GM23338 (cell line): Measurements from ENCODE around the gene CYP26B1. TPM values are rescaled to one million over a fixed set of nuclear protein-coding genes. Genes with fewer than 3 reads are reported as not detected.
A peak's percentile ranks its signal among the peaks of the same experiment; 100 is the strongest.

Source experiments
- ATAC-seq: fragments of 200-7000 bp; cut with Tn5 transposase; 3 replicates; pipeline ENCODE4 v1.9.1; 2020
- DNase-seq: peaks from one replicate; pipeline ENCODE4 v3.0.0-alpha.2; 2015; ENCODE audit warnings: low spot score
- H2AFZ ChIP-seq: fragments of 200-600 bp; sonication (generic); 2 replicates; pipeline ENCODE4 v1.8.0; 2016; ENCODE audit warnings: antibody characterized with exemption, mild to moderate bottlenecking, moderate library complexity
- H3F3A ChIP-seq: fragments of 200-600 bp; sonication (generic); replicated peaks from 2 replicates; pipeline ENCODE4 v1.8.0; 2017; ENCODE audit warnings: antibody characterized with exemption, mixed run types, low read depth
- H3K27ac ChIP-seq: fragments of 200-600 bp; sonication (generic); 2 replicates; pipeline ENCODE4 v1.6.1; 2016; ENCODE audit warnings: low read depth
- H3K27me3 ChIP-seq: fragments of 200-600 bp; sonication (generic); 2 replicates; pipeline ENCODE4 v1.8.0; 2016; ENCODE audit warnings: mild to moderate bottlenecking, mixed run types, moderate library complexity; ENCODE audit not compliant: insufficient read depth
- H3K36me3 ChIP-seq: fragments of 200-600 bp; sonication (generic); 2 replicates; pipeline ENCODE4 v1.8.0; 2016; ENCODE audit warnings: mild to moderate bottlenecking; ENCODE audit not compliant: insufficient read depth
- H3K4me1 ChIP-seq: fragments of 200-600 bp; sonication (generic); 2 replicates; pipeline ENCODE4 v1.8.0; 2016; ENCODE audit warnings: mild to moderate bottlenecking, moderate library complexity; ENCODE audit not compliant: insufficient read depth
- H3K4me2 ChIP-seq: fragments of 200-600 bp; sonication (generic); 2 replicates; pipeline ENCODE4 v1.7.1; 2017; ENCODE audit warnings: mixed run types
- H3K4me3 ChIP-seq: fragments of 200-600 bp; sonication (generic); 2 replicates; pipeline ENCODE4 v1.6.1; 2016; ENCODE audit warnings: mixed run types
- H3K79me2 ChIP-seq: fragments of 200-600 bp; sonication (generic); replicated peaks from 2 replicates; pipeline ENCODE4 v1.8.0; 2017; ENCODE audit warnings: mild to moderate bottlenecking; ENCODE audit not compliant: insufficient read depth
- H3K9me2 ChIP-seq: fragments of 200-600 bp; sonication (generic); 2 replicates; pipeline ENCODE4 v1.8.0; 2017; ENCODE audit not compliant: insufficient read depth
- H4K20me1 ChIP-seq: fragments of 200-600 bp; sonication (generic); replicated peaks from 2 replicates; pipeline ENCODE4 v1.8.0; 2017; ENCODE audit warnings: mild to moderate bottlenecking; ENCODE audit not compliant: insufficient read depth
- H3K27ac Mint-ChIP-seq: 2 replicates; pipeline ENCODE4 v1.8.0; 2020; ENCODE audit warnings: inconsistent platforms, mild to moderate bottlenecking, moderate library complexity, mixed read lengths
- H3K27me3 Mint-ChIP-seq: 3 replicates; pipeline ENCODE4 v1.8.0; 2022; ENCODE audit warnings: low read depth, mild to moderate bottlenecking, moderate library complexity, mixed read lengths, inconsistent platforms; ENCODE audit not compliant: insufficient read depth, poor library complexity
- H3K36me3 Mint-ChIP-seq: 3 replicates; pipeline ENCODE4 v1.8.0; 2021; ENCODE audit warnings: low read depth, mild to moderate bottlenecking, inconsistent platforms, moderate library complexity, mixed read lengths
- H3K4me1 Mint-ChIP-seq: 3 replicates; pipeline ENCODE4 v1.8.0; 2020; ENCODE audit warnings: mild to moderate bottlenecking, inconsistent platforms, mixed read lengths
- H3K4me3 Mint-ChIP-seq: 3 replicates; pipeline ENCODE4 v1.8.0; 2021; ENCODE audit warnings: moderate library complexity, mild to moderate bottlenecking, inconsistent platforms, mixed read lengths
- H3K9me3 Mint-ChIP-seq: 3 replicates; pipeline ENCODE4 v1.8.0; 2020; ENCODE audit warnings: moderate library complexity, mild to moderate bottlenecking, inconsistent platforms, mixed read lengths
- EZH2 ChIP-seq: fragments of 200-600 bp; sonication (generic); IDR thresholded peaks from one replicate; pipeline ENCODE4 v1.8.0; 2017; ENCODE audit warnings: antibody characterized with exemption, mild to moderate bottlenecking, low read depth; ENCODE audit not compliant: unreplicated experiment
- EZH2phosphoT487 ChIP-seq: fragments of 200-600 bp; sonication (generic); IDR thresholded peaks from one replicate; pipeline ENCODE4 v1.8.1; 2018; ENCODE audit warnings: antibody characterized with exemption; ENCODE audit not compliant: unreplicated experiment
- polyA plus RNA-seq: library from polyadenylated mRNA; unstranded; fragments of >200 nt; fragmentation: Nextera tagmentation; extraction: Ambion mirVana; gene quantifications from 2 replicates; pipeline ENCODE4 v1.2.1, GENCODE V29; 2016
- total RNA-seq: library from RNA; depleted of rRNA; stranded (reverse); fragments of >200 nt; shearing (Covaris generic); gene quantifications from 2 replicates; pipeline ENCODE4 v1.2.3, GENCODE V29; 2014
- TF ChIP-seq, protein P1 (sequence below): fragments of 250-450 bp; sonication (Bioruptor Pico); IDR thresholded peaks from 2 replicates; pipeline ENCODE4 v1.5.0; 2020; ENCODE audit warnings: mild to moderate bottlenecking, moderate library complexity

The CYP26B1 gene
- total and polyA plus RNA-seq, 2 experiments from 2014 or later: 0.05 to 0.31 TPM

DNA sequence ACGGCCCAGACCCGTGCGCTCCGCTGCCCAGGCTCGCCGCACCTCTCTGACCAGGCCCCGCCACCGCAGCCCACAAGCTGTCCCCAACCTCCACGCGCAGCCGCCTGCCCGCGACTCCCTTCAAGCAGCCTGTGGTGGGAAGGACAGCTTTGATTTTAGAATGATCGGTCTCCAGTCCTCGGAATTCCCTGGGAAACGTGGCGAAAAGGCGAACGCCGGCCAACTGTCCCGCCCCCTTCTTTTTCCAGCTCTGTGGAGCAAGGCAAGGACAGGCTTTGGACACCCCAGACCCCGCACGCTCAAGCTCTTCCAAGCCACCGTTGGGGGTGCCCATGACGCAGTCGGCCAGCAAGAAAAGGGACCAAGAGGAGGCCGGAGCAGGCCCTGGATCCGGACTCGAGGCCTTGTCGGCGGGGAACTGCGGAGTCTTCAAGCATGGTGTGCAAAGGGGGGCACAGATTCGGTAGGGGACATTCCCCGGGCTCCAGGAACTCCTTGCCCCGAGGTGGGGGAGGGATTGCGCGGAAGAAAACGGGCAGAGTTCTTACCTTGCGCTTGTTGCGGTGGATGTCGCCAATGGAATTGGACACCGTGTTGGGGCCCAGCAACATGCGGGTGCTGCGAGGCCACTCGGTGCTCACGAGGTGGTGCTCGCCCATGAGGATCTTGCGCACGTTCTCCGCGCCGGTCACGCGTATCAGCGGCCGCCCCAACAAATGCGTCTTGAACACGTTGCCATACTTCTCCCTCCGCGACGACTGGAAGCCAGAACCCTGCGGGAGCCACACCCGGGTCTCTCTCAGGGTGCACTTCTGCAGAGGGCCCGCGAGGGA is 4.0 kb downstream of the CYP26B1 start:
- Histone ChIP-seq H3K27ac (no peak overlapping the region), H4K20me1 (no peaks in the 10 kb centered on the region; the same call in 1 of the 2 replicates), H2AFZ (peak overlapping the region; percentile 91), H3F3A (0 out of 2 replicates have a peak, but pooled peaks cover 3% of the 10 kb centered on the region), H3K79me2 (no peaks in the 10 kb centered on the region), H3K4me3 (peak overlapping the region; percentile 77), H3K4me2 (peak overlapping the region; percentile 95), H3K36me3 (no peaks in the 10 kb centered on the region), H3K27me3 (peaks cover 96% of the 10 kb centered on the region), H3K9me2 (no peaks in the 10 kb centered on the region), H3K4me1 (peaks cover 30% of the 10 kb centered on the region)
- ATAC-seq (peak; percentile 2), DNase-seq (peak; percentile 42)
- Mint-ChIP-seq H3K36me3 (no peaks in the 10 kb centered on the region; the same call in 2 of the 3 replicates), H3K27ac (no peak overlapping the region), H3K27me3 (peaks cover 81% of the 10 kb centered on the region), H3K9me3 (peaks cover 3% of the 10 kb centered on the region; the same call in 2 of the 3 replicates), H3K4me1 (peaks cover 35% of the 10 kb centered on the region), H3K4me3 (peak overlapping the region; percentile 76)
- TF ChIP-seq EZH2: peak; percentile 94
- TF ChIP-seq, protein P1, sequence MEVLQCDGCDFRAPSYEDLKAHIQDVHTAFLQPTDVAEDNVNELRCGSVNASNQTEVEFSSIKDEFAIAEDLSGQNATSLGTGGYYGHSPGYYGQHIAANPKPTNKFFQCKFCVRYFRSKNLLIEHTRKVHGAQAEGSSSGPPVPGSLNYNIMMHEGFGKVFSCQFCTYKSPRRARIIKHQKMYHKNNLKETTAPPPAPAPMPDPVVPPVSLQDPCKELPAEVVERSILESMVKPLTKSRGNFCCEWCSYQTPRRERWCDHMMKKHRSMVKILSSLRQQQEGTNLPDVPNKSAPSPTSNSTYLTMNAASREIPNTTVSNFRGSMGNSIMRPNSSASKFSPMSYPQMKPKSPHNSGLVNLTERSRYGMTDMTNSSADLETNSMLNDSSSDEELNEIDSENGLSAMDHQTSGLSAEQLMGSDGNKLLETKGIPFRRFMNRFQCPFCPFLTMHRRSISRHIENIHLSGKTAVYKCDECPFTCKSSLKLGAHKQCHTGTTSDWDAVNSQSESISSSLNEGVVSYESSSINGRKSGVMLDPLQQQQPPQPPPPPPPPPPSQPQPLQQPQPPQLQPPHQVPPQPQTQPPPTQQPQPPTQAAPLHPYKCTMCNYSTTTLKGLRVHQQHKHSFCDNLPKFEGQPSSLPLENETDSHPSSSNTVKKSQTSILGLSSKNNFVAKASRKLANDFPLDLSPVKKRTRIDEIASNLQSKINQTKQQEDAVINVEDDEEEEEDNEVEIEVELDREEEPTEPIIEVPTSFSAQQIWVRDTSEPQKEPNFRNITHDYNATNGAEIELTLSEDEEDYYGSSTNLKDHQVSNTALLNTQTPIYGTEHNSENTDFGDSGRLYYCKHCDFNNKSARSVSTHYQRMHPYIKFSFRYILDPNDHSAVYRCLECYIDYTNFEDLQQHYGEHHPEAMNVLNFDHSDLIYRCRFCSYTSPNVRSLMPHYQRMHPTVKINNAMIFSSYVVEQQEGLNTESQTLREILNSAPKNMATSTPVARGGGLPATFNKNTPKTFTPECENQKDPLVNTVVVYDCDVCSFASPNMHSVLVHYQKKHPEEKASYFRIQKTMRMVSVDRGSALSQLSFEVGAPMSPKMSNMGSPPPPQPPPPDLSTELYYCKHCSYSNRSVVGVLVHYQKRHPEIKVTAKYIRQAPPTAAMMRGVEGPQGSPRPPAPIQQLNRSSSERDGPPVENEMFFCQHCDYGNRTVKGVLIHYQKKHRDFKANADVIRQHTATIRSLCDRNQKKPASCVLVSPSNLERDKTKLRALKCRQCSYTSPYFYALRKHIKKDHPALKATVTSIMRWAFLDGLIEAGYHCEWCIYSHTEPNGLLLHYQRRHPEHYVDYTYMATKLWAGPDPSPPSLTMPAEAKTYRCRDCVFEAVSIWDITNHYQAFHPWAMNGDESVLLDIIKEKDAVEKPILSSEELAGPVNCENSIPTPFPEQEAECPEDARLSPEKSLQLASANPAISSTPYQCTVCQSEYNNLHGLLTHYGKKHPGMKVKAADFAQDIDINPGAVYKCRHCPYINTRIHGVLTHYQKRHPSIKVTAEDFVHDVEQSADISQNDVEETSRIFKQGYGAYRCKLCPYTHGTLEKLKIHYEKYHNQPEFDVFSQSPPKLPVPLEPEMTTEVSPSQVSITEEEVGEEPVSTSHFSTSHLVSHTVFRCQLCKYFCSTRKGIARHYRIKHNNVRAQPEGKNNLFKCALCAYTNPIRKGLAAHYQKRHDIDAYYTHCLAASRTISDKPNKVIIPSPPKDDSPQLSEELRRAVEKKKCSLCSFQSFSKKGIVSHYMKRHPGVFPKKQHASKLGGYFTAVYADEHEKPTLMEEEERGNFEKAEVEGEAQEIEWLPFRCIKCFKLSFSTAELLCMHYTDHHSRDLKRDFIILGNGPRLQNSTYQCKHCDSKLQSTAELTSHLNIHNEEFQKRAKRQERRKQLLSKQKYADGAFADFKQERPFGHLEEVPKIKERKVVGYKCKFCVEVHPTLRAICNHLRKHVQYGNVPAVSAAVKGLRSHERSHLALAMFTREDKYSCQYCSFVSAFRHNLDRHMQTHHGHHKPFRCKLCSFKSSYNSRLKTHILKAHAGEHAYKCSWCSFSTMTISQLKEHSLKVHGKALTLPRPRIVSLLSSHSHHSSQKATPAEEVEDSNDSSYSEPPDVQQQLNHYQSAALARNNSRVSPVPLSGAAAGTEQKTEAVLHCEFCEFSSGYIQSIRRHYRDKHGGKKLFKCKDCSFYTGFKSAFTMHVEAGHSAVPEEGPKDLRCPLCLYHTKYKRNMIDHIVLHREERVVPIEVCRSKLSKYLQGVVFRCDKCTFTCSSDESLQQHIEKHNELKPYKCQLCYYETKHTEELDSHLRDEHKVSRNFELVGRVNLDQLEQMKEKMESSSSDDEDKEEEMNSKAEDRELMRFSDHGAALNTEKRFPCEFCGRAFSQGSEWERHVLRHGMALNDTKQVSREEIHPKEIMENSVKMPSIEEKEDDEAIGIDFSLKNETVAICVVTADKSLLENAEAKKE (CRISPR knock-in tag): no peak
- TF ChIP-seq EZH2phosphoT487: peak; percentile 40
